RWPE1 (cell line): ENCODE data around the gene IPO11.

ENCODE experiments used
- CTCF ChIA-PET: fragments of 350-600 bp; sonication (Branson Sonifier 250); formaldehyde crosslinking; extraction: SDS; loops from one replicate; lab custom pipeline; 2021; lab: Yijun Ruan, JAX
- POLR2A ChIA-PET: fragments of 400-600 bp; formaldehyde crosslinking; extraction: SDS; loops from one replicate; lab custom pipeline; 2020; ENCODE audit warnings: antibody characterized with exemption; ENCODE audit not compliant: low non-redundant PET; lab: Yijun Ruan, JAX
- DNase-seq: peaks from one replicate; pipeline ENCODE4 v3.0.0; 2012; ENCODE audit warnings: low spot score
- H3K27ac ChIP-seq: fragments of 450-650 bp; 2 replicates; pipeline ENCODE4 v1.5.1; 2017
- CTCF ChIP-seq: fragments of 450-650 bp; conservative IDR thresholded peaks from 2 replicates; pipeline ENCODE4 v1.5.1; 2017; ENCODE audit warnings: low read depth, mild to moderate bottlenecking

The IPO11 gene

GRCh38 chr5:62594364-62594984 lies 181.9 kb downstream of the IPO11 start:
- no peak for TF ChIP-seq CTCF
- POLR2A ChIA-PET, result no interaction called here
- DNase-seq, result no peak
- CTCF ChIA-PET, result no interaction called here
- no peak overlapping the region for H3K27ac ChIP-seq

- H3K27ac ChIP-seq, result no peak overlapping the region
- no peak for TF ChIP-seq CTCF
- no peak for DNase-seq
- CTCF ChIA-PET, result interaction anchor here (0.5 to 0.7 kb wide), 2 partner anchors 183 to 318 kb away, joined by 3 to 4 read pairs; no protein-coding TSS in a partner anchor
- POLR2A ChIA-PET, result no interaction called here
Observed at GRCh38 chr5:62596096-62596495, 183.5 kb downstream of the IPO11 start.

GRCh38 chr5:62596691-62597090 lies 184.1 kb downstream of the IPO11 start:
- no peak for DNase-seq
- H3K27ac ChIP-seq, result no peak overlapping the region
- POLR2A ChIA-PET, result no interaction called here

GRCh38 chr5:62597314-62597713 lies 184.8 kb downstream of the IPO11 start:
- POLR2A ChIA-PET, result no interaction called here
- CTCF ChIA-PET, result no interaction called here
- H3K27ac ChIP-seq, result no peak overlapping the region
- no peak for DNase-seq
- TF ChIP-seq CTCF, result no peak

More at GRCh38 chr5:62596691-62597090, 184.1 kb downstream of the IPO11 start:
- CTCF ChIA-PET, result interaction anchor here (0.5 kb wide), 1 partner anchor 182 kb away, joined by 3 read pairs; no protein-coding TSS in a partner anchor
- no peak for TF ChIP-seq CTCF

GRCh38 chr5:62600560-62601252 lies 188.1 kb downstream of the IPO11 start:
- no peak for TF ChIP-seq CTCF
- DNase-seq, result no peak
- no peak overlapping the region for H3K27ac ChIP-seq
- POLR2A ChIA-PET, result no interaction called here
- CTCF ChIA-PET, result no interaction called here

GRCh38 chr5:62603934-62604333 lies 191.4 kb downstream of the IPO11 start:
- DNase-seq, result no peak
- POLR2A ChIA-PET, result no interaction called here
- H3K27ac ChIP-seq, result no peak overlapping the region
- no peak for TF ChIP-seq CTCF
- CTCF ChIA-PET, result no interaction called here
